B cell (primary cell): ENCODE results near the gene SRGAP2B. TPM values are rescaled to one million over a fixed set of nuclear protein-coding genes. Genes with fewer than 3 reads are reported as not detected.
"Not testable (repeated sequence)": the region's sequence is repeated elsewhere in the genome, so short reads cannot be mapped to it uniquely, and the experiment has no call there.

Experiments
- ATAC-seq: fragments of 200-7000 bp; cut with Tn5 transposase; one replicate; pipeline ENCODE4 v1.10.0; 2021; ENCODE audit warnings: low read depth, mild to moderate bottlenecking, moderate number of reproducible peaks, moderate library complexity
- CTCF ChIA-PET: fragments of 350-600 bp; sonication (Branson Sonifier 250); formaldehyde crosslinking; loops from one replicate; lab custom pipeline; 2021; ENCODE audit warnings: antibody characterized with exemption, inconsistent platforms; lab: Charles Lee
- POLR2A ChIA-PET: fragments of 350-600 bp; sonication (Branson Sonifier 250); formaldehyde crosslinking; loops from one replicate; lab custom pipeline; 2021; ENCODE audit warnings: antibody characterized with exemption; lab: Charles Lee
- DNase-seq: peaks from one replicate; pipeline ENCODE4 v3.0.0; 2013
- H2AFZ ChIP-seq: 2 replicates; pipeline ENCODE4 v1.6.1; 2012; ENCODE audit warnings: mild to moderate bottlenecking, low read depth, low read length; ENCODE audit not compliant: insufficient read depth, poor library complexity, severe bottlenecking
- H3K27ac ChIP-seq, 2 donors: 1 replicate in 1 of 2; 2 replicates in 1 of 2; pipeline ENCODE4 v1.5.1; 2012 to 2013; ENCODE audit warnings: low read length in 2 of 2, mild to moderate bottlenecking in 2 of 2, moderate library complexity in 1 of 2
- H3K27me3 ChIP-seq, 4 experiments: fragments of 200-600 bp in 1 of 4; sonication (generic) in 1 of 4; replicated peaks in 1 of 4; 1 replicate in 2 of 4; 2 replicates in 2 of 4; pipeline versions ENCODE4 v1.6.1 to v1.7.0; 2013 to 2016; ENCODE audit warnings: low read length in 3 of 4, mild to moderate bottlenecking in 2 of 4, mixed read lengths in 1 of 4, moderate library complexity in 1 of 4; ENCODE audit not compliant: insufficient read depth in 4 of 4, control insufficient read depth in 3 of 4; ENCODE audit errors: control extremely low read depth in 1 of 4
- H3K36me3 ChIP-seq, 2 experiments: replicated peaks in 1 of 2; 1 replicate in 1 of 2; 2 replicates in 1 of 2; pipeline versions ENCODE4 v1.6.1 to v1.7.1; 2013; ENCODE audit warnings: low read length in 1 of 2; ENCODE audit not compliant: insufficient read depth in 2 of 2, control insufficient read depth in 1 of 2; ENCODE audit errors: control extremely low read depth in 1 of 2, extremely low read depth in 1 of 2
- H3K4me1 ChIP-seq, 2 donors: fragments of 200-600 bp in 1 of 2; sonication (generic) in 1 of 2; 1 replicate in 1 of 2; 2 replicates in 1 of 2; pipeline versions ENCODE4 v1.5.1 to v1.6.1; 2013 to 2017; ENCODE audit warnings: low read length in 2 of 2; ENCODE audit not compliant: control insufficient read depth in 2 of 2, insufficient read depth in 2 of 2
- H3K4me2 ChIP-seq: replicated peaks from 2 replicates; pipeline ENCODE3; 2012; ENCODE audit warnings: mild to moderate bottlenecking, low read depth, low read length; ENCODE audit not compliant: poor library complexity, severe bottlenecking
- H3K4me3 ChIP-seq, 5 experiments: fragments of 200-600 bp in 1 of 5; sonication (generic) in 1 of 5; 1 replicate in 3 of 5; 2 replicates in 2 of 5; pipeline versions ENCODE4 v1.5.1 to v1.7.0; 2011 to 2016; ENCODE audit warnings: low read length in 4 of 5, mild to moderate bottlenecking in 4 of 5, low read depth in 2 of 5, control low read depth in 1 of 5, moderate library complexity in 1 of 5; ENCODE audit not compliant: insufficient read depth in 1 of 5; ENCODE audit errors: control extremely low read depth in 1 of 5, extremely low read depth in 1 of 5
- H3K79me2 ChIP-seq: fragments of 200-600 bp; sonication (generic); one replicate; pipeline ENCODE4 v1.6.0; 2016; ENCODE audit warnings: low read length; ENCODE audit not compliant: control insufficient read depth, insufficient read depth
- H3K9ac ChIP-seq: fragments of 200-600 bp; sonication (generic); 2 replicates; pipeline ENCODE4 v1.6.1; 2017; ENCODE audit warnings: mild to moderate bottlenecking, low read length, moderate library complexity
- H3K9me3 ChIP-seq, 3 donors: one replicate each; pipeline versions ENCODE4 v1.6.1 to v1.7.1; 2013; ENCODE audit warnings: low read length in 2 of 3; ENCODE audit not compliant: control insufficient read depth in 2 of 3, insufficient read depth in 1 of 3; ENCODE audit errors: control extremely low read depth in 1 of 3
- H4K20me1 ChIP-seq: 2 replicates; pipeline ENCODE4 v1.6.0; 2012; ENCODE audit warnings: mild to moderate bottlenecking, low read length; ENCODE audit not compliant: insufficient read depth, control insufficient read depth, poor library complexity, severe bottlenecking
- H3K27ac Mint-ChIP-seq: one replicate; pipeline ENCODE4 v1.8.0; 2021; ENCODE audit warnings: mixed read lengths
- H3K27me3 Mint-ChIP-seq: one replicate; pipeline ENCODE4 v1.8.0; 2021; ENCODE audit warnings: mixed read lengths
- H3K4me1 Mint-ChIP-seq: one replicate; pipeline ENCODE4 v1.8.0; 2021; ENCODE audit warnings: mixed read lengths
- H3K4me3 Mint-ChIP-seq: one replicate; pipeline ENCODE4 v1.8.0; 2021; ENCODE audit warnings: mixed read lengths
- H3K9me3 Mint-ChIP-seq: one replicate; pipeline ENCODE4 v1.8.0; 2022; ENCODE audit warnings: mixed read lengths; ENCODE audit not compliant: insufficient read depth
- WGBS: methylation state at CpG from one replicate; pipeline ENCODE4 v1.1.5; 2013; ENCODE audit warnings: missing lambda C conversion rate; ENCODE audit not compliant: insufficient coverage; 5-methylcytosine and 5-hydroxymethylcytosine counted together
- intact Hi-C: fragments of 100-400 bp; cut with micrococcal nuclease; formaldehyde crosslinking; loops from one replicate; pipeline ENCODE4 v1.10.0; 2022
- polyA plus RNA-seq: library from polyadenylated mRNA; depleted of rRNA; stranded (reverse); fragments of >200 nt; gene quantifications from 2 replicates; pipeline ENCODE4 v1.2.3, GENCODE V29; 2012
- total RNA-seq, 2 donors: library from RNA; stranded (reverse); fragments of 120-200 nt in 1 of 2; gene quantifications; 1 replicate in 1 of 2; 2 replicates in 1 of 2; pipeline versions ENCODE4 v1.2.3 to v1.2.4, GENCODE V29; 2013 to 2022

Gene SRGAP2B
- total and polyA plus RNA-seq, 2 donors (not counting 1 experiment from before 2014, with no cell fraction given): 3.0 to 36.5 TPM

DNA sequence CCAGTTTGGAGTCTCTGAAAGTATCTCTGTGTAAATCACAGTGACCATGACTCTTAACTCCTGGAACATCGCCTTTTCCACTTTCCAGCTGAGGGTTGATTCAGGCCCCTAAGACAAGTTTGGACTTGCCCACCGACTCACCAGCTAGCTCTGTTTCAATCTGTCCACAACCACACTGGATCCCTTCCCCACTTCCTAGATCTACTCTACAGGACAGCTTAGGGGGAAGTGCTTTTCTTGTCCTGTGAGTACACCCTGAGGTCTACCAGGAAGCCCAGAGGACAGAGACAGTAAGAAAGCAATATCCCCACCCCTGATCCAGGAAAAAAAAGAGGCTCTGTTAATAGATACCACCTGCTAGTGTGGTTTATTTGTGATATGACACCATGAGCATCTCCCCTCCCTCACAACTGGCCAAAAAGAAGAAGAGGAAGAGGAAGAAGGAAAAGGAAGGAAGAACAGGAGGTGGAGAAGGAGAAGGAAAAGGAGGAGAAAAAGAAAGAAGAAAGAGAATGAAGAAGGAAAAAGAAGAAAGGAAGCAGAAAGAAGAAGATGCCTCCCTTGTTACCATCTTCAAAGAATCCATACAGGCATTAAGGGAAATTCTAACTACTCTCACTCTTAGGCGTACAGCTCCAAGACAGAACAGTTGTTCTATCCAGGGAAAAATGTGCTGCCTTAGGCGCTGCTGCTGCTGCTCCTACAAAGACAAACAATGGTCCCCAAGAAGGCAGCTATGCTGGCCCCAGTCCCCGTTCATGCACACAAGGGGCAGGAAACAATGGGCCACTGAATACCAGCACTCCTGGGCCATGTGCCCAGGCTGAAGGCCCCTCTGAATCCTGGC lies 96.8 kb downstream of the SRGAP2B start:
- H3K4me1 Mint-ChIP-seq, ATAC-seq, H3K27me3 ChIP-seq, H3K9me3 Mint-ChIP-seq, H3K4me1 ChIP-seq, CTCF ChIA-PET, H3K9me3 ChIP-seq, H3K79me2 ChIP-seq, H3K27ac ChIP-seq, H4K20me1 ChIP-seq, intact Hi-C loops, H3K9ac ChIP-seq, H3K27me3 Mint-ChIP-seq, H2AFZ ChIP-seq, H3K4me3 Mint-ChIP-seq, DNase-seq, H3K4me3 ChIP-seq, H3K36me3 ChIP-seq, POLR2A ChIA-PET, H3K27ac Mint-ChIP-seq, H3K4me2 ChIP-seq: not testable (repeated sequence)
- no CpG with 5 or more reads among the region's 5 CpGs for WGBS

DNA sequence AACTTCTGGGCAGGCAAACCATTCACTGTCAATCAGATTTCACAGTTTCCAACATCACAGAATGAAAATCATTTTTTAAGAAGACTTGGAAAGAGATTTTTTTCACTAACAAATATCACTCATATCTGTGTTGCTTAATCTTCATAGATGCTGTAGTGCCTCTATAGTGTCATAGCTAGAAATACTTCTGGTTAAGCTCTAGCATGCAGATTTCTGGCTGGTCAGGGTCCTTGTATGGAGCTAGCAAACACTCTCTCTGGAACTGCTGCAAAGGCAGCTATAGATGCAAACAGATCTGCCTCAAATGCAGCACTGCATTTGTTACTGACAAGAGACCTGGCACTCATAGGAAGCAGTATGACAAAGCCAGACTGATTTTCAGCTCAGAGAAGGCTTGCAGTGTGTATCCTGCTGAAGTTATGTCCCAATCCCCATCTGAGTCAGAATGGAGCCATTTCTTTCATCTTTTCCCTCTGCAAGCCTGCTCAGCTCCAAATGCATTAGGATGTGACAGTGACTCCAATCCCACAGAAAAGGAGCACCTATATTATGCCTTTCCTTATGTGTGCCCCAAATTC lies 99.2 kb downstream of the SRGAP2B start:
- H4K20me1 ChIP-seq, H3K4me3 Mint-ChIP-seq, H3K27ac ChIP-seq, H3K4me2 ChIP-seq, DNase-seq, H3K27me3 ChIP-seq, H3K27me3 Mint-ChIP-seq, H3K9me3 Mint-ChIP-seq, H3K27ac Mint-ChIP-seq, H2AFZ ChIP-seq, intact Hi-C loops, ATAC-seq, H3K4me1 Mint-ChIP-seq, H3K4me3 ChIP-seq, POLR2A ChIA-PET, H3K9ac ChIP-seq, H3K4me1 ChIP-seq, H3K79me2 ChIP-seq, H3K36me3 ChIP-seq, H3K9me3 ChIP-seq, CTCF ChIA-PET: not testable (repeated sequence)

DNA sequence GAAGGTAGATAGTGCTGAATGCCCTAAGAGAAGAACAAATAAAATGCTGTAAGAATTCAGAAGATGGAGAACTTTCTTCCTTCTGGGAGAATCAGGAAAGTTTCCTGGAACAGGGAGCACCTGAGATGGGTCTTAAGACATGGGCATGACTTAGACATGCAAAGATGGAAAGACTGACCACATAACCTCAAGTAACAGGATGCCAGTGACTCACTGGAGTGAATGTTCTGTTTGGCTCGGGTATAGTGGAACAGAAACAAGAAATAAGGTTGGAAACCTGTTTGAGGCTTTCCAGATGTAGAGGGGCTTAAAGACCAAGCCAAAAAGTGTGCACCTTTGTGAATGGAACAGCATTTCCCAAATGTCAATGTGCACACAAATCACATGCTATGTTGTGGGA lies 102.2 kb downstream of the SRGAP2B start:
- H3K4me3 ChIP-seq, intact Hi-C loops, POLR2A ChIA-PET, DNase-seq, H3K27ac Mint-ChIP-seq, H3K4me1 Mint-ChIP-seq, H3K4me2 ChIP-seq, H3K9ac ChIP-seq, CTCF ChIA-PET, H2AFZ ChIP-seq, H3K79me2 ChIP-seq, H3K9me3 ChIP-seq, H3K27me3 ChIP-seq, H3K36me3 ChIP-seq, H3K27ac ChIP-seq, H3K4me3 Mint-ChIP-seq, H4K20me1 ChIP-seq, H3K4me1 ChIP-seq, ATAC-seq, H3K9me3 Mint-ChIP-seq, H3K27me3 Mint-ChIP-seq: not testable (repeated sequence)
- no CpG with 5 or more reads among the region's 1 CpG for WGBS

DNA sequence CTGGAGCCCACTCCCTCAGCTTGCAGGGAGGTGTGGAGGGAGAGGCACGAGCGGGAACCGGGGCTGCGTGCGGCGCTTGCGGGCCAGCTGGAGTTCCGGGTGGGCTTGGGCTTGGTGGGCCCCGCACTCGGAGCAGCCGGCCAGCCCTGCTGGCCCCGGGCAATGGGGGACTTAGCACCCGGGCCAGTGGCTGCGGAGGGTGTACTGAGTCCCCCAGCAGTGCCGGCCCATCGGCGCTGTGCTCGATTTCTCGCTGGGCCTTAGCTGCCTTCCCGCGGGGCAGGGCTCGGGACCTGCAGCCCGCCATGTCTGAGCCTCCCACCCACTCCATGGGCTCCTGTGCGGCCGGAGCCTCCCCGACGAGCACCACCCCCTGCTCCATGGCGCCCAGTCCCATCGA lies 104.5 kb downstream of the SRGAP2B start:
- intact Hi-C loops, POLR2A ChIA-PET: not testable (repeated sequence)

More for the DNA sequence above, 104.5 kb downstream of the SRGAP2B start:
- H3K36me3 ChIP-seq, H3K9me3 ChIP-seq, H3K27ac ChIP-seq, H3K27ac Mint-ChIP-seq, H4K20me1 ChIP-seq, H3K4me3 Mint-ChIP-seq, H3K4me2 ChIP-seq, CTCF ChIA-PET, H3K4me1 Mint-ChIP-seq, H3K27me3 Mint-ChIP-seq, H3K9ac ChIP-seq, H3K4me1 ChIP-seq, DNase-seq, H3K27me3 ChIP-seq, H3K79me2 ChIP-seq, H2AFZ ChIP-seq, H3K9me3 Mint-ChIP-seq, ATAC-seq, H3K4me3 ChIP-seq: not testable (repeated sequence)
- no CpG with 5 or more reads among the region's 29 CpGs for WGBS
